Naive thymus-derived CD4-positive, alpha-beta T cell (primary cell): Measurements from ENCODE around the gene MRPL33. TPM values are rescaled to one million over a fixed set of nuclear protein-coding genes. Genes with fewer than 3 reads are reported as not detected.

ENCODE experiments used
- ATAC-seq: fragments of 150-1000 bp; cut with Tn5 transposase; 2 replicates; pipeline ENCODE4 v1.10.0; 2021; ENCODE audit warnings: mild to moderate bottlenecking, moderate library complexity
- CTCF ChIA-PET: fragments of 350-600 bp; sonication (Branson Sonifier 250); formaldehyde crosslinking; loops from one replicate; lab custom pipeline; 2021; ENCODE audit warnings: antibody characterized with exemption; lab: Charles Lee
- POLR2A ChIA-PET: fragments of 350-600 bp; sonication (Branson Sonifier 250); formaldehyde crosslinking; loops from one replicate; lab custom pipeline; 2021; ENCODE audit warnings: antibody characterized with exemption, inconsistent platforms; lab: Charles Lee
- DNase-seq, 9 donors: peaks; one replicate each; pipeline versions ENCODE4 v3.0.0 to v3.0.0-alpha.2; 2020 to 2022; ENCODE audit warnings: mixed read lengths in 1 of 9
- H3K27ac ChIP-seq: one replicate; pipeline ENCODE4 v1.7.0; 2013; ENCODE audit warnings: mild to moderate bottlenecking, low read depth, low read length, moderate library complexity
- H3K27me3 ChIP-seq, 2 donors: one replicate each; pipeline ENCODE4 v1.7.0; 2013; ENCODE audit warnings: low read length in 2 of 2, mild to moderate bottlenecking in 2 of 2, moderate library complexity in 2 of 2; ENCODE audit not compliant: control insufficient read depth in 2 of 2, insufficient read depth in 2 of 2
- H3K36me3 ChIP-seq, 3 experiments: 1 replicate in 2 of 3; 2 replicates in 1 of 3; pipeline ENCODE4 v1.7.0; 2013; ENCODE audit warnings: low read length in 3 of 3, mild to moderate bottlenecking in 3 of 3, moderate library complexity in 1 of 3; ENCODE audit not compliant: insufficient read depth in 3 of 3, control insufficient read depth in 2 of 3
- H3K4me1 ChIP-seq, 2 donors: one replicate each; pipeline ENCODE4 v1.7.0; 2013; ENCODE audit warnings: low read length in 2 of 2, mild to moderate bottlenecking in 2 of 2, moderate library complexity in 1 of 2; ENCODE audit not compliant: control insufficient read depth in 2 of 2, insufficient read depth in 2 of 2
- H3K4me3 ChIP-seq: 2 replicates; pipeline ENCODE4 v1.7.0; 2013; ENCODE audit warnings: mild to moderate bottlenecking, low read length
- H3K9me3 ChIP-seq, 3 experiments: 1 replicate in 2 of 3; 2 replicates in 1 of 3; pipeline ENCODE4 v1.7.0; 2013; ENCODE audit warnings: low read length in 3 of 3; ENCODE audit not compliant: control insufficient read depth in 2 of 3
- H3K27ac Mint-ChIP-seq, 9 donors: one replicate each; pipeline ENCODE4 v1.8.0; 2020 to 2022; ENCODE audit warnings: mixed read lengths in 9 of 9, mild to moderate bottlenecking in 8 of 9, moderate library complexity in 5 of 9, inconsistent platforms in 2 of 9
- H3K27me3 Mint-ChIP-seq, 5 donors: one replicate each; pipeline ENCODE4 v1.8.0; 2021 to 2022; ENCODE audit warnings: mixed read lengths in 5 of 5, mild to moderate bottlenecking in 1 of 5
- H3K36me3 Mint-ChIP-seq, 5 donors: one replicate each; pipeline ENCODE4 v1.8.0; 2020 to 2022; ENCODE audit warnings: mixed read lengths in 5 of 5, mild to moderate bottlenecking in 3 of 5, inconsistent platforms in 1 of 5
- H3K4me1 Mint-ChIP-seq, 7 donors: one replicate each; pipeline ENCODE4 v1.8.0; 2020 to 2022; ENCODE audit warnings: mixed read lengths in 7 of 7, mild to moderate bottlenecking in 3 of 7, inconsistent platforms in 1 of 7
- H3K4me3 Mint-ChIP-seq, 10 donors: one replicate each; pipeline ENCODE4 v1.8.0; 2020 to 2022; ENCODE audit warnings: mild to moderate bottlenecking in 10 of 10, mixed read lengths in 10 of 10, moderate library complexity in 6 of 10, inconsistent platforms in 2 of 10
- H3K9me3 Mint-ChIP-seq, 11 donors: one replicate each; pipeline ENCODE4 v1.8.0; 2020 to 2022; ENCODE audit warnings: mixed read lengths in 11 of 11, mild to moderate bottlenecking in 4 of 11, inconsistent platforms in 1 of 11, moderate library complexity in 1 of 11
- intact Hi-C, 2 donors: fragments of 100-400 bp; cut with micrococcal nuclease; formaldehyde crosslinking; loops; one replicate each; pipeline ENCODE4 v1.15.1; 2023
- polyA plus RNA-seq, 2 donors: library from polyadenylated mRNA; unstranded; fragments of 300-500 nt; fragmentation: Illumina TruSeq; gene quantifications; one replicate each; pipeline ENCODE4 v1.2.3, GENCODE V29; 2021
- total RNA-seq, 6 experiments: library from RNA in 5 of 6; stranded (reverse) in 5 of 6; gene quantifications; 1 replicate in 5 of 6; 2 replicates in 1 of 6; pipeline ENCODE4 v1.2.3 and lab custom pipeline; 2021 to 2026

Gene MRPL33
- total and polyA plus RNA-seq, 7 experiments from 2014 or later: 27.3 to 233 (median 38.8) TPM

GRCh38 chr2:27727257-27727656 lies 44.3 kb upstream of the MRPL33 start:
- POLR2A ChIA-PET: no interaction called here
- CTCF ChIA-PET: no interaction called here
- no peak for DNase-seq
- Histone ChIP-seq H3K4me1 (no peaks in the 10 kb centered on the region), H3K27me3 (no peaks in the 10 kb centered on the region), H3K36me3 (no peaks in the 10 kb centered on the region), H3K9me3 (no peaks in the 10 kb centered on the region), H3K4me3 (no peak overlapping the region), H3K27ac (no peak overlapping the region)
- H3K4me3 Mint-ChIP-seq: peak overlapping the region in 4 of 10 donors; percentile 0 to 81 (median 35)
- no peaks in the 10 kb centered on the region for H3K27me3 Mint-ChIP-seq
- H3K4me1 Mint-ChIP-seq: peaks cover 5 to 22% (median 16%) of the 10 kb centered on the region in 7 donors
- ATAC-seq: peak; percentile 71
- intact Hi-C loops: no loop called here
- H3K27ac Mint-ChIP-seq: peak overlapping the region in 3 of 9 donors; percentile 26 to 78 (median 75)
- no peaks in the 10 kb centered on the region for H3K9me3 Mint-ChIP-seq
- no peaks in the 10 kb centered on the region for H3K36me3 Mint-ChIP-seq

- Histone ChIP-seq H3K27me3 (no peaks in the 10 kb centered on the region), H3K4me1 (no peaks in the 10 kb centered on the region), H3K36me3 (no peaks in the 10 kb centered on the region), H3K27ac (no peak overlapping the region), H3K4me3 (no peak overlapping the region), H3K9me3 (no peaks in the 10 kb centered on the region)
- Mint-ChIP-seq H3K4me1 (peaks cover 5 to 22% (median 16%) of the 10 kb centered on the region in 7 donors), H3K27ac (peak overlapping the region in 2 of 9 donors; percentile 32 to 54), H3K27me3 (no peaks in the 10 kb centered on the region), H3K36me3 (no peaks in the 10 kb centered on the region), H3K4me3 (peak overlapping the region in 2 of 10 donors; percentile 10 to 54), H3K9me3 (no peaks in the 10 kb centered on the region)
- POLR2A ChIA-PET: interaction anchor here (0.6 kb wide), 1 partner anchor 53 kb away, joined by 3 read pairs; no protein-coding TSS in a partner anchor
- intact Hi-C loops: no loop called here
- no peak for DNase-seq
- no peak for ATAC-seq
- CTCF ChIA-PET: no interaction called here
Observed at GRCh38 chr2:27728081-27728858, 43.2 kb upstream of the MRPL33 start.

- Histone ChIP-seq H3K9me3 (no peaks in the 10 kb centered on the region), H3K4me1 (no peaks in the 10 kb centered on the region), H3K27ac (no peak overlapping the region), H3K4me3 (no peak overlapping the region), H3K27me3 (no peaks in the 10 kb centered on the region), H3K36me3 (no peaks in the 10 kb centered on the region)
- ChIA-PET POLR2A (no interaction called here), CTCF (no interaction called here)
- peak overlapping the region in 2 of 10 donors; percentile 19 to 54 for H3K4me3 Mint-ChIP-seq
- H3K27ac Mint-ChIP-seq: peak overlapping the region in 2 of 9 donors; percentile 32 to 74
- H3K9me3 Mint-ChIP-seq: no peaks in the 10 kb centered on the region
- peaks cover 0 to 1% (median 0%) of the 10 kb centered on the region in 5 donors for H3K36me3 Mint-ChIP-seq
- H3K27me3 Mint-ChIP-seq: no peaks in the 10 kb centered on the region
- DNase-seq (no peak), ATAC-seq (no peak)
- H3K4me1 Mint-ChIP-seq: peaks cover 5 to 22% (median 16%) of the 10 kb centered on the region in 7 donors
- intact Hi-C loops: no loop called here
Observed at GRCh38 chr2:27729198-27729597, 42.3 kb upstream of the MRPL33 start.

- Mint-ChIP-seq H3K9me3 (no peaks in the 10 kb centered on the region), H3K36me3 (peaks cover 0 to 1% (median 0%) of the 10 kb centered on the region in 5 donors), H3K27ac (peak overlapping the region in 2 of 9 donors; percentile 14 to 74), H3K27me3 (no peaks in the 10 kb centered on the region), H3K4me3 (peak overlapping the region in 1 of 10 donors; percentile 19), H3K4me1 (peaks cover 5 to 24% (median 18%) of the 10 kb centered on the region in 7 donors)
- H3K27ac ChIP-seq: no peak overlapping the region
- no peak for ATAC-seq
- intact Hi-C loops: no loop called here
- CTCF ChIA-PET: no interaction called here
- no peak overlapping the region for H3K4me3 ChIP-seq
- H3K4me1 ChIP-seq: no peaks in the 10 kb centered on the region
- DNase-seq: no peak
- H3K36me3 ChIP-seq: no peaks in the 10 kb centered on the region
- no peaks in the 10 kb centered on the region for H3K27me3 ChIP-seq
- POLR2A ChIA-PET: no interaction called here
- H3K9me3 ChIP-seq: no peaks in the 10 kb centered on the region
Observed at GRCh38 chr2:27729614-27730013, 41.9 kb upstream of the MRPL33 start.

- Histone ChIP-seq H3K4me1 (peaks cover 0 to 3% of the 10 kb centered on the region in 2 donors), H3K9me3 (no peaks in the 10 kb centered on the region), H3K4me3 (no peak overlapping the region), H3K36me3 (no peaks in the 10 kb centered on the region), H3K27me3 (no peaks in the 10 kb centered on the region), H3K27ac (no peak overlapping the region)
- no peak for ATAC-seq
- ChIA-PET CTCF (no interaction called here), POLR2A (no interaction called here)
- H3K27ac Mint-ChIP-seq: no peak overlapping the region
- H3K36me3 Mint-ChIP-seq: peaks cover 0 to 1% (median 0%) of the 10 kb centered on the region in 5 donors
- no peak for DNase-seq
- no peaks in the 10 kb centered on the region for H3K9me3 Mint-ChIP-seq
- peaks cover 11 to 31% (median 22%) of the 10 kb centered on the region in 7 donors for H3K4me1 Mint-ChIP-seq
- no peak overlapping the region for H3K4me3 Mint-ChIP-seq
- H3K27me3 Mint-ChIP-seq: no peaks in the 10 kb centered on the region
- intact Hi-C loops: no loop called here
Observed at GRCh38 chr2:27730261-27730662, 41.3 kb upstream of the MRPL33 start.

GRCh38 chr2:27730980-27731691 lies 40.4 kb upstream of the MRPL33 start:
- no peak for ATAC-seq
- no peaks in the 10 kb centered on the region for H3K36me3 ChIP-seq
- no peak for DNase-seq
- H3K4me3 ChIP-seq: no peak overlapping the region
- ChIA-PET CTCF (interaction anchor here (0.6 kb wide), 1 partner anchor 271 kb away, joined by 4 read pairs; no protein-coding TSS in a partner anchor), POLR2A (no interaction called here)
- H3K27me3 ChIP-seq: no peaks in the 10 kb centered on the region
- peaks cover 0 to 1% (median 0%) of the 10 kb centered on the region in 5 donors for H3K36me3 Mint-ChIP-seq
- peak overlapping the region in 1 of 9 donors; percentile 53 for H3K27ac Mint-ChIP-seq
- intact Hi-C loops: no loop called here
- H3K4me1 ChIP-seq: peaks cover 5 to 8% of the 10 kb centered on the region in 2 donors
- peaks cover 11 to 36% (median 25%) of the 10 kb centered on the region in 7 donors for H3K4me1 Mint-ChIP-seq
- H3K27ac ChIP-seq: no peak overlapping the region
- no peaks in the 10 kb centered on the region for H3K9me3 ChIP-seq
- H3K27me3 Mint-ChIP-seq: no peaks in the 10 kb centered on the region
- no peaks in the 10 kb centered on the region for H3K9me3 Mint-ChIP-seq
- H3K4me3 Mint-ChIP-seq: no peak overlapping the region
